RWPE2 (cell line): ENCODE measurements around the gene STARD5.

ENCODE experiments used
- ATAC-seq: fragments of 200-7000 bp; cut with Tn5 transposase; 3 replicates; pipeline ENCODE4 v1.9.1; 2021; ENCODE audit warnings: low read depth
- DNase-seq: peaks from one replicate; pipeline ENCODE4 v3.0.0-alpha.2; 2020; ENCODE audit warnings: low spot score
- H3K27ac ChIP-seq: fragments of 450-650 bp; 2 replicates; pipeline ENCODE4 v1.5.1; 2017; ENCODE audit warnings: mild to moderate bottlenecking; ENCODE audit not compliant: poor library complexity, severe bottlenecking
- H3K27me3 ChIP-seq: fragments of 250-450 bp; sonication (Bioruptor Pico); 2 replicates; pipeline ENCODE4 v1.5.1; 2021; ENCODE audit warnings: mild to moderate bottlenecking, moderate library complexity; ENCODE audit not compliant: insufficient read depth, poor library complexity, severe bottlenecking
- H3K36me3 ChIP-seq: fragments of 250-450 bp; sonication (Bioruptor Pico); 2 replicates; pipeline ENCODE4 v1.5.1; 2020; ENCODE audit warnings: low read depth, mild to moderate bottlenecking, moderate library complexity
- H3K4me1 ChIP-seq: fragments of 250-450 bp; sonication (Bioruptor Pico); 2 replicates; pipeline ENCODE4 v1.5.1; 2021; ENCODE audit warnings: mild to moderate bottlenecking, moderate library complexity; ENCODE audit not compliant: insufficient read depth, poor library complexity, severe bottlenecking
- H3K4me3 ChIP-seq: fragments of 250-450 bp; sonication (Bioruptor Pico); 2 replicates; pipeline ENCODE4 v1.5.1; 2021; ENCODE audit warnings: mild to moderate bottlenecking, moderate library complexity; ENCODE audit not compliant: severe bottlenecking
- H3K9me3 ChIP-seq: fragments of 250-450 bp; sonication (Bioruptor Pico); 2 replicates; pipeline ENCODE4 v1.5.1; 2021; ENCODE audit warnings: mild to moderate bottlenecking, moderate library complexity; ENCODE audit not compliant: severe bottlenecking
- CTCF ChIP-seq: fragments of 450-650 bp; IDR thresholded peaks from one replicate; pipeline ENCODE4 v1.5.1; 2017; ENCODE audit warnings: mild to moderate bottlenecking, moderate library complexity; ENCODE audit not compliant: poor library complexity, severe bottlenecking

STARD5 gene

GRCh38 chr15:81291916-81292522 is 31.9 kb downstream of the STARD5 start:
- H3K36me3 ChIP-seq = no peaks in the 10 kb centered on the region
- H3K4me3 ChIP-seq = no peak overlapping the region
- DNase-seq (no peak), ATAC-seq (no peak)
- H3K4me1 ChIP-seq = peaks cover 8% of the 10 kb centered on the region
- TF ChIP-seq CTCF = no peak
- H3K9me3 ChIP-seq = no peaks in the 10 kb centered on the region
- no peak overlapping the region for H3K27ac ChIP-seq
- H3K27me3 ChIP-seq = no peaks in the 10 kb centered on the region

GRCh38 chr15:81289910-81290309 is 34.0 kb downstream of the STARD5 start:
- no peak overlapping the region for H3K4me3 ChIP-seq
- H3K27ac ChIP-seq = no peak overlapping the region
- TF ChIP-seq CTCF = no peak
- H3K4me1 ChIP-seq = no peaks in the 10 kb centered on the region
- DNase-seq (no peak), ATAC-seq (no peak)
- no peaks in the 10 kb centered on the region for H3K9me3 ChIP-seq
- no peaks in the 10 kb centered on the region for H3K27me3 ChIP-seq
- H3K36me3 ChIP-seq = no peaks in the 10 kb centered on the region

- no peak for ATAC-seq
These were observed 35.3 kb downstream of the STARD5 start for GRCh38 chr15:81288616-81289015.

GRCh38 chr15:81288040-81288439 is 35.9 kb downstream of the STARD5 start:
- TF ChIP-seq CTCF = no peak
- ATAC-seq (no peak), DNase-seq (no peak)
- no peaks in the 10 kb centered on the region for H3K9me3 ChIP-seq
- H3K36me3 ChIP-seq = no peaks in the 10 kb centered on the region
- no peaks in the 10 kb centered on the region for H3K4me1 ChIP-seq
- H3K4me3 ChIP-seq = no peak overlapping the region
- H3K27ac ChIP-seq = no peak overlapping the region
- no peaks in the 10 kb centered on the region for H3K27me3 ChIP-seq

More at GRCh38 chr15:81288616-81289015, 35.3 kb downstream of the STARD5 start:
- H3K27ac ChIP-seq = no peak overlapping the region
- no peaks in the 10 kb centered on the region for H3K4me1 ChIP-seq
- TF ChIP-seq CTCF = no peak
- H3K27me3 ChIP-seq = no peaks in the 10 kb centered on the region
- no peak for DNase-seq
- no peaks in the 10 kb centered on the region for H3K9me3 ChIP-seq
- no peak overlapping the region for H3K4me3 ChIP-seq
- H3K36me3 ChIP-seq = no peaks in the 10 kb centered on the region

- ATAC-seq = no peak
- no peak overlapping the region for H3K4me3 ChIP-seq
- H3K27me3 ChIP-seq = no peaks in the 10 kb centered on the region
- no peaks in the 10 kb centered on the region for H3K9me3 ChIP-seq
- no peaks in the 10 kb centered on the region for H3K36me3 ChIP-seq
- no peak for TF ChIP-seq CTCF
- no peaks in the 10 kb centered on the region for H3K4me1 ChIP-seq
- H3K27ac ChIP-seq = no peak overlapping the region
- DNase-seq = no peak
These were observed 37.3 kb downstream of the STARD5 start for GRCh38 chr15:81286621-81287121.
